ENCODE results near the gene ANKRD36C. TPM values are rescaled to one million over a fixed set of nuclear protein-coding genes. Genes with fewer than 3 reads are reported as not detected.
"Not testable (repeated sequence)": the region's sequence is repeated elsewhere in the genome, so short reads cannot be mapped to it uniquely, and the experiment has no call there.

ANKRD36C gene
- total RNA-seq, 2 donors from 2014 or later: 78.1 to 93.0 TPM

GRCh38 chr2:95948039-95948438, 43.6 kb downstream of the ANKRD36C start:
- H3K27ac Mint-ChIP-seq; H3K27me3 Mint-ChIP-seq; H3K4me3 Mint-ChIP-seq; ATAC-seq; H3K4me1 Mint-ChIP-seq; H3K36me3 Mint-ChIP-seq (ENCODE audit: low read depth); H3K9me3 ChIP-seq (ENCODE audit: control insufficient read depth, low read length, poor library complexity, severe bottlenecking); DNase-seq: not testable (repeated sequence)

- not testable (repeated sequence) for H3K4me3 Mint-ChIP-seq; DNase-seq; ATAC-seq; H3K27me3 Mint-ChIP-seq; H3K36me3 Mint-ChIP-seq (ENCODE audit: low read depth); H3K27ac Mint-ChIP-seq; H3K4me1 Mint-ChIP-seq; H3K9me3 ChIP-seq (ENCODE audit: control insufficient read depth, low read length, poor library complexity, severe bottlenecking)
Observed at GRCh38 chr2:95939947-95940346, 51.7 kb downstream of the ANKRD36C start.

GRCh38 chr2:95930740-95931139, 60.9 kb downstream of the ANKRD36C start:
- not testable (repeated sequence) for H3K9me3 ChIP-seq (ENCODE audit: control insufficient read depth, low read length, poor library complexity, severe bottlenecking); H3K27me3 Mint-ChIP-seq; H3K36me3 Mint-ChIP-seq (ENCODE audit: low read depth); ATAC-seq; H3K4me1 Mint-ChIP-seq; DNase-seq; H3K27ac Mint-ChIP-seq
- peak overlapping the region; percentile 36 for H3K4me3 Mint-ChIP-seq

- not testable (repeated sequence) for H3K27me3 Mint-ChIP-seq; DNase-seq; H3K27ac Mint-ChIP-seq; H3K4me3 Mint-ChIP-seq; ATAC-seq; H3K4me1 Mint-ChIP-seq; H3K9me3 ChIP-seq (ENCODE audit: control insufficient read depth, low read length, poor library complexity, severe bottlenecking)
- peaks cover 23% of the 10 kb centered on the region for H3K36me3 Mint-ChIP-seq (ENCODE audit: low read depth)
Observed at GRCh38 chr2:95917007-95917406, 74.6 kb downstream of the ANKRD36C start.

GRCh38 chr2:95915131-95915530, 76.5 kb downstream of the ANKRD36C start:
- Mint-ChIP-seq H3K36me3 (ENCODE audit: low read depth) (peaks cover 24% of the 10 kb centered on the region), H3K27ac (peak overlapping the region; percentile 16)
- not testable (repeated sequence) for DNase-seq; H3K4me1 Mint-ChIP-seq; ATAC-seq; H3K4me3 Mint-ChIP-seq; H3K9me3 ChIP-seq (ENCODE audit: control insufficient read depth, low read length, poor library complexity, severe bottlenecking); H3K27me3 Mint-ChIP-seq

- not testable (repeated sequence) for H3K27me3 Mint-ChIP-seq; H3K9me3 ChIP-seq (ENCODE audit: control insufficient read depth, low read length, poor library complexity, severe bottlenecking); ATAC-seq; H3K27ac Mint-ChIP-seq; DNase-seq; H3K4me3 Mint-ChIP-seq; H3K4me1 Mint-ChIP-seq
- peaks cover 15% of the 10 kb centered on the region for H3K36me3 Mint-ChIP-seq (ENCODE audit: low read depth)
Observed at GRCh38 chr2:95911431-95911830, 80.2 kb downstream of the ANKRD36C start.

GRCh38 chr2:95894443-95894842, 97.2 kb downstream of the ANKRD36C start:
- not testable (repeated sequence) for H3K36me3 Mint-ChIP-seq (ENCODE audit: low read depth)

GRCh38 chr2:95867929-95868328, 123.7 kb downstream of the ANKRD36C start:
- not testable (repeated sequence) for H3K27ac Mint-ChIP-seq; H3K4me1 Mint-ChIP-seq; H3K36me3 Mint-ChIP-seq (ENCODE audit: low read depth); DNase-seq; H3K27me3 Mint-ChIP-seq; ATAC-seq; H3K4me3 Mint-ChIP-seq; H3K9me3 ChIP-seq (ENCODE audit: control insufficient read depth, low read length, poor library complexity, severe bottlenecking)

More at GRCh38 chr2:95894443-95894842, 97.2 kb downstream of the ANKRD36C start:
- not testable (repeated sequence) for H3K27ac Mint-ChIP-seq; H3K9me3 ChIP-seq (ENCODE audit: control insufficient read depth, low read length, poor library complexity, severe bottlenecking); ATAC-seq; DNase-seq; H3K4me3 Mint-ChIP-seq; H3K4me1 Mint-ChIP-seq; H3K27me3 Mint-ChIP-seq

GRCh38 chr2:95867047-95867677, 124.5 kb downstream of the ANKRD36C start:
- not testable (repeated sequence) for H3K4me3 Mint-ChIP-seq; H3K4me1 Mint-ChIP-seq; H3K36me3 Mint-ChIP-seq (ENCODE audit: low read depth); H3K27ac Mint-ChIP-seq; DNase-seq; H3K27me3 Mint-ChIP-seq; H3K9me3 ChIP-seq (ENCODE audit: control insufficient read depth, low read length, poor library complexity, severe bottlenecking); ATAC-seq

- H3K36me3 Mint-ChIP-seq (ENCODE audit: low read depth); H3K27ac Mint-ChIP-seq; H3K4me3 Mint-ChIP-seq; H3K27me3 Mint-ChIP-seq; DNase-seq; H3K4me1 Mint-ChIP-seq; ATAC-seq; H3K9me3 ChIP-seq (ENCODE audit: control insufficient read depth, low read length, poor library complexity, severe bottlenecking): not testable (repeated sequence)
Observed at GRCh38 chr2:95862121-95862520, 129.5 kb downstream of the ANKRD36C start.

- H3K27ac Mint-ChIP-seq: no peak overlapping the region
- no peak overlapping the region for H3K4me3 Mint-ChIP-seq
- ATAC-seq (no peak), DNase-seq (no peak)
- no peaks in the 10 kb centered on the region for H3K4me1 Mint-ChIP-seq
- no peaks in the 10 kb centered on the region for H3K27me3 Mint-ChIP-seq
- peaks cover 10% of the 10 kb centered on the region for H3K36me3 Mint-ChIP-seq (ENCODE audit: low read depth)
- no peaks in the 10 kb centered on the region for H3K9me3 ChIP-seq (ENCODE audit: control insufficient read depth, low read length, poor library complexity, severe bottlenecking)
Observed at GRCh38 chr2:95836151-95836550, 155.5 kb downstream of the ANKRD36C start.

GRCh38 chr2:95834077-95835013, 157.3 kb downstream of the ANKRD36C start:
- not testable (repeated sequence) for H3K36me3 Mint-ChIP-seq (ENCODE audit: low read depth); H3K9me3 ChIP-seq (ENCODE audit: control insufficient read depth, low read length, poor library complexity, severe bottlenecking); H3K27me3 Mint-ChIP-seq; H3K27ac Mint-ChIP-seq; H3K4me3 Mint-ChIP-seq; H3K4me1 Mint-ChIP-seq; ATAC-seq; DNase-seq

- not testable (repeated sequence) for H3K4me3 Mint-ChIP-seq; H3K36me3 Mint-ChIP-seq (ENCODE audit: low read depth); H3K27ac Mint-ChIP-seq; H3K27me3 Mint-ChIP-seq; H3K4me1 Mint-ChIP-seq; DNase-seq; ATAC-seq
- H3K9me3 ChIP-seq (ENCODE audit: control insufficient read depth, low read length, poor library complexity, severe bottlenecking): peaks cover 14% of the 10 kb centered on the region
Observed at GRCh38 chr2:95824218-95824617, 167.4 kb downstream of the ANKRD36C start.
